Smooth muscle cell (in vitro differentiated cells): Measurements from ENCODE around the gene GKN1. TPM values are rescaled to one million over a fixed set of nuclear protein-coding genes. Genes with fewer than 3 reads are reported as not detected.

ENCODE experiments used
- DNase-seq: peaks from one replicate; lab custom pipeline; 2025; ENCODE audit not compliant: unreplicated experiment; lab: John Stamatoyannopoulos, UW
- H2AFZ ChIP-seq: fragments of 200-600 bp; sonication (generic); 2 replicates; pipeline ENCODE4 v1.6.0; 2016; ENCODE audit warnings: antibody characterized with exemption, low read depth, mild to moderate bottlenecking
- H3F3A ChIP-seq: fragments of 200-600 bp; sonication (generic); 2 replicates; pipeline ENCODE4 v1.6.0; 2017; ENCODE audit warnings: antibody characterized with exemption, low read depth
- H3K27ac ChIP-seq: fragments of 200-600 bp; sonication (generic); 2 replicates; pipeline ENCODE4 v1.5.1; 2016; ENCODE audit warnings: low read depth, mild to moderate bottlenecking
- H3K27me3 ChIP-seq: fragments of 200-600 bp; sonication (generic); 2 replicates; pipeline ENCODE4 v1.6.1; 2016; ENCODE audit warnings: low read depth, mild to moderate bottlenecking
- H3K36me3 ChIP-seq: fragments of 200-600 bp; sonication (generic); 2 replicates; pipeline ENCODE4 v1.5.1; 2016; ENCODE audit warnings: low read depth
- H3K4me1 ChIP-seq: fragments of 200-600 bp; sonication (generic); 2 replicates; pipeline ENCODE4 v1.5.1; 2016; ENCODE audit warnings: low read depth
- H3K4me2 ChIP-seq: fragments of 200-600 bp; sonication (generic); 2 replicates; pipeline ENCODE4 v1.6.0; 2016; ENCODE audit warnings: mild to moderate bottlenecking
- H3K4me3 ChIP-seq: fragments of 200-600 bp; sonication (generic); 2 replicates; pipeline ENCODE4 v1.5.1; 2016; ENCODE audit warnings: mild to moderate bottlenecking
- H3K79me2 ChIP-seq: fragments of 200-600 bp; sonication (generic); 2 replicates; pipeline ENCODE4 v1.6.0; 2016; ENCODE audit warnings: low read depth, mild to moderate bottlenecking
- H3K9ac ChIP-seq: fragments of 200-600 bp; sonication (generic); 2 replicates; pipeline ENCODE4 v1.6.0; 2016; ENCODE audit warnings: low read depth
- H3K9me3 ChIP-seq: fragments of 200-600 bp; sonication (generic); replicated peaks from 2 replicates; pipeline ENCODE4 v1.5.1; 2016; ENCODE audit warnings: low read depth
- H4K20me1 ChIP-seq: fragments of 200-600 bp; sonication (generic); 2 replicates; pipeline ENCODE4 v1.6.0; 2016; ENCODE audit warnings: low read depth
- WGBS: methylation state at CpG from one replicate; pipeline ENCODE4 v1.1.7; 2016; ENCODE audit warnings: low lambda C conversion rate; 5-methylcytosine and 5-hydroxymethylcytosine counted together
- polyA plus RNA-seq: library from polyadenylated mRNA; unstranded; fragments of >200 nt; fragmentation: Nextera tagmentation; extraction: Ambion mirVana; gene quantifications from 2 replicates; pipeline ENCODE4 v1.2.1, GENCODE V29; 2016
- total RNA-seq: library from RNA; depleted of rRNA; stranded (reverse); fragments of >200 nt; gene quantifications from 2 replicates; pipeline ENCODE4 v1.2.3, GENCODE V29; 2014
- TF ChIP-seq, protein P1 (sequence below): fragments of 200-600 bp; sonication (generic); IDR thresholded peaks from 2 replicates; pipeline ENCODE4 v1.5.1; 2017; ENCODE audit warnings: borderline replicate concordance, mild to moderate bottlenecking, antibody characterized with exemption; ENCODE audit not compliant: insufficient read depth, poor library complexity, severe bottlenecking

Gene GKN1
- total and polyA plus RNA-seq, 2 experiments from 2014 or later = not detected

DNA sequence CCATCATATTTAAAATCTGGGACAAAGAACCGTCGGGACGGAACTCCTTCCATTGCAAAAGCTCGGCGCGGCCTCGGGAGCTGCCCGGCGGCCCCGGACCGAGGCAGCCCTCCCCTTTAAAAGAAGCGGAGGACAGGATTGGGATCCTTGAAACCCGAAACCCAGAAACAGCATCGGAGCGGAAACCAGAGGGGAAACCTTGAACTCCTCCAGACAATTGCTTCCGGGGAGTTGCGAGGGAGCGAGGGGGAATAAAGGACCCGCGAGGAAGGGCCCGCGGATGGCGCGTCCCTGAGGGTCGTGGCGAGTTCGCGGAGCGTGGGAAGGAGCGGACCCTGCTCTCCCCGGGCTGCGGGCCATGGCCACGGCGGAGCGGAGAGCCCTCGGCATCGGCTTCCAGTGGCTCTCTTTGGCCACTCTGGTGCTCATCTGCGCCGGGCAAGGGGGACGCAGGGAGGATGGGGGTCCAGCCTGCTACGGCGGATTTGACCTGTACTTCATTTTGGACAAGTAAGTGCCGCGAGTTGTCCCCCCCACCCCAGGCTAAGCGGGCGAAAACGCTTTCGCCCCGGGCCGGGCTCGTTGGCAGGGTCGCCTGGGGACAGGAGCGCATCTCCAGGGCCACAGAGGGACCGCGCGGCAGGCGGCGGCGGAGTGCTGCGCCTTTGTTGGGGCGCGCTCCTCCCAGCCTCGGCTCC is 38.9 kb downstream of the GKN1 start, which contains the start of gene ANTXR1:
TSS of gene ANTXR1 (plus strand) at position 38 of the 698 bp plus-strand sequence. CDS start at position 359, 321 bp downstream.
- Histone ChIP-seq H2AFZ (peak within 1 kb of the TSS; percentile 71), H3K4me3 (peak within 1 kb of the TSS; percentile 63), H3K36me3 (no peaks in the 10 kb centered on the region), H3K9me3 (no peaks in the 10 kb centered on the region), H3K9ac (peak within 1 kb of the TSS; percentile 70), H3F3A (peaks cover 23% of the 10 kb centered on the region), H4K20me1 (peaks cover 37% of the 10 kb centered on the region), H3K79me2 (peaks cover 49% of the 10 kb centered on the region), H3K27me3 (no peaks in the 10 kb centered on the region), H3K27ac (peak within 1 kb of the TSS; percentile 70), H3K4me2 (peak within 1 kb of the TSS; percentile 93), H3K4me1 (peaks cover 16% of the 10 kb centered on the region)
- WGBS = 1% methylated on average over 62 of the region's 63 CpGs
- TF ChIP-seq, protein P1, sequence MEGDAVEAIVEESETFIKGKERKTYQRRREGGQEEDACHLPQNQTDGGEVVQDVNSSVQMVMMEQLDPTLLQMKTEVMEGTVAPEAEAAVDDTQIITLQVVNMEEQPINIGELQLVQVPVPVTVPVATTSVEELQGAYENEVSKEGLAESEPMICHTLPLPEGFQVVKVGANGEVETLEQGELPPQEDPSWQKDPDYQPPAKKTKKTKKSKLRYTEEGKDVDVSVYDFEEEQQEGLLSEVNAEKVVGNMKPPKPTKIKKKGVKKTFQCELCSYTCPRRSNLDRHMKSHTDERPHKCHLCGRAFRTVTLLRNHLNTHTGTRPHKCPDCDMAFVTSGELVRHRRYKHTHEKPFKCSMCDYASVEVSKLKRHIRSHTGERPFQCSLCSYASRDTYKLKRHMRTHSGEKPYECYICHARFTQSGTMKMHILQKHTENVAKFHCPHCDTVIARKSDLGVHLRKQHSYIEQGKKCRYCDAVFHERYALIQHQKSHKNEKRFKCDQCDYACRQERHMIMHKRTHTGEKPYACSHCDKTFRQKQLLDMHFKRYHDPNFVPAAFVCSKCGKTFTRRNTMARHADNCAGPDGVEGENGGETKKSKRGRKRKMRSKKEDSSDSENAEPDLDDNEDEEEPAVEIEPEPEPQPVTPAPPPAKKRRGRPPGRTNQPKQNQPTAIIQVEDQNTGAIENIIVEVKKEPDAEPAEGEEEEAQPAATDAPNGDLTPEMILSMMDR = no peak
- no peak for DNase-seq

DNA sequence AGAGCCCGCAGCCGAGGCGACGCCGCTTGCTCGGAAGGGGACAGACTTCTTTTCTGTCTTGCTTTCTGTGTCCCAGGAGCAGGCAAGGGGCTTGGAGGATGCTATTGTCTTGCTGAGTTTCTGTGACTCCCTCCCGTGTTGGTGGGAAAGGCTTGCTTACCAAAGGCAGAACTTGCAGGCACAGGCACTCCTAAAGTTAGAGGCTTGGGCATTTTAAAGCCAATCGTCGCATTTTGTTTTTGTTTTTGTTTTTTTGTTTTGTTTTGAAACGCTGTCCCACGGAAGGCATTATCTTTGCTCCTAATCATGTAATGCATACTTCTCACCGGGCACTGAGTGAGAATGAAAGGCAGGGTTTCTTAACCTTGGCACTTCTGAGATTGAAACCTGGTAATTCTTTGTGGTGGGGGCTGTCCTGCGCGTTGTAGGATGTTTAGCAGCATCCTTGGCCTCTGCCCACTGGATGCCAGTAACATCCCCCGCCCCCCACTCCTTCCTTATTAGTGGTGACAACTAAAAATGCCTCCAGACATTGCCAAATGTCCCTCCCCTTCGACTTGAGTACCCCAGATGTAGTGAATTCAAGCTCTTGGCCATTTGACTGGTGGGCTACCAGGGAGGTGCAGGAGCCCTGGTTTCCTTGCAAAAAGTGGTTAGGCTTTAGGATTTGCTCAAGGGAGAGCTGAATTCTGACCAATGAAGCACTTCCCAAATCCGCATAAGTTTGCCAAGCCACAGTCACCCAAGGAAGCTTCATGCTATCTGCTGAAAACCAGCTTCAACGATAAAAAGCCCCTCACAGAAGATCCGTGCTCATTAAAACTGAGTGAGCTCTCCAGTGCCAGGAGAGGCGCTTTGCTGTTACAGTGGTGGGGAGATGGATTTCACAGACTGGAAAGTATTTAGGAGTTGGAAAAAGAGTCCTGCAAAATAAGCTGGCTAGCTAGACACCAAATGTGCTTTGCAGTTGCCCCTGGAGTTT is 39.7 kb downstream of the GKN1 start:
- H3K27ac ChIP-seq = peak overlapping the region; percentile 70
- no peaks in the 10 kb centered on the region for H3K27me3 ChIP-seq
- H2AFZ ChIP-seq = no peak overlapping the region
- TF ChIP-seq, protein P1 = no peak
- peaks cover 58% of the 10 kb centered on the region for H3K79me2 ChIP-seq
- peaks cover 20% of the 10 kb centered on the region for H3K4me1 ChIP-seq
- peak overlapping the region; percentile 63 for H3K4me3 ChIP-seq
- peak overlapping the region; percentile 70 for H3K9ac ChIP-seq
- 2% methylated on average over 20 of the region's 20 CpGs for WGBS
- H3F3A ChIP-seq = peaks cover 23% of the 10 kb centered on the region
- peaks cover 45% of the 10 kb centered on the region for H4K20me1 ChIP-seq
- no peak for DNase-seq
- H3K4me2 ChIP-seq = peak overlapping the region; percentile 93
- no peaks in the 10 kb centered on the region for H3K36me3 ChIP-seq
- H3K9me3 ChIP-seq = no peaks in the 10 kb centered on the region

DNA sequence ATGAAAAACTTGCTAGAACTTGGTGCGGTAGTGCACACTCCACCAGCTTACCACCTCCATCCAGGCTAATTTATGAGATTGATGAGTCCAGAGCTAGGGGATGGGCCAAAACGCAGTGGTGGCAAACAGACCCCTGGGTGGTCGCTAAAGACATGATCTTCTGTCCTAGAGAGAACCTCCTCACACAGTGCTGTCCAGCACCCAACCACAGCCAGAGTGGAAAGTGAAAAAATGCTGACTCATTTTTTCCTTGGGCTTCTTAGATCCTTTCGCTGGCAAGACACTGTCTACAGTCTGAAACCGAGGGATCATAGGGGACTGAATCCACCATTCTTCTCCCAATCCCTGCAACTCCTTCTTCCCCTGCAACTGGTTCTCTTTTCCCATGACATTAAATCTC is 42.6 kb downstream of the GKN1 start:
- H3K27ac ChIP-seq = peak overlapping the region; percentile 70
- 21% methylated on average over 5 of the region's 5 CpGs for WGBS
- peaks cover 26% of the 10 kb centered on the region for H3K4me1 ChIP-seq

More for the DNA sequence above, 42.6 kb downstream of the GKN1 start:
- Histone ChIP-seq H3K36me3 (no peaks in the 10 kb centered on the region), H3K79me2 (peaks cover 87% of the 10 kb centered on the region), H3F3A (peaks cover 19% of the 10 kb centered on the region), H2AFZ (no peak overlapping the region), H3K9me3 (no peaks in the 10 kb centered on the region), H3K9ac (no peak overlapping the region), H3K4me2 (peak overlapping the region; percentile 93), H4K20me1 (peaks cover 75% of the 10 kb centered on the region), H3K4me3 (peak overlapping the region; percentile 63), H3K27me3 (no peaks in the 10 kb centered on the region)
- TF ChIP-seq, protein P1 = no peak
- DNase-seq = no peak
